ENCODE measurements around the gene SLC29A3.
"Not testable (repeated sequence)": the region's sequence is repeated elsewhere in the genome, so short reads cannot be mapped to it uniquely, and the experiment has no call there.

SLC29A3 gene

GRCh38 chr10:71345694-71346093, 26.6 kb downstream of the SLC29A3 start:
- no peak for DNase-seq (ENCODE audit: low spot score)

- no peak for DNase-seq (ENCODE audit: low spot score)
Observed at GRCh38 chr10:71346731-71347130, 27.7 kb downstream of the SLC29A3 start.

- no peak for DNase-seq (ENCODE audit: low spot score)
Observed at GRCh38 chr10:71347587-71348395, 28.7 kb downstream of the SLC29A3 start.

GRCh38 chr10:71348850-71349249, 29.8 kb downstream of the SLC29A3 start:
- no peak for DNase-seq (ENCODE audit: low spot score)

- DNase-seq (ENCODE audit: low spot score) = no peak
Observed at GRCh38 chr10:71349406-71349805, 30.3 kb downstream of the SLC29A3 start.

- DNase-seq (ENCODE audit: low spot score) = no peak
Observed at GRCh38 chr10:71351087-71351486, 32.0 kb downstream of the SLC29A3 start.

- DNase-seq (ENCODE audit: low spot score) = peak; percentile 42
Observed at GRCh38 chr10:71351628-71352319, 32.7 kb downstream of the SLC29A3 start.

GRCh38 chr10:71353639-71354038, 34.6 kb downstream of the SLC29A3 start:
- no peak for DNase-seq (ENCODE audit: low spot score)

GRCh38 chr10:71354776-71355175, 35.7 kb downstream of the SLC29A3 start:
- DNase-seq (ENCODE audit: low spot score) = no peak

GRCh38 chr10:71355886-71356285, 36.8 kb downstream of the SLC29A3 start:
- DNase-seq (ENCODE audit: low spot score) = no peak

GRCh38 chr10:71357792-71358265, 38.8 kb downstream of the SLC29A3 start:
- no peak for DNase-seq (ENCODE audit: low spot score)

GRCh38 chr10:71358277-71358676, 39.2 kb downstream of the SLC29A3 start:
- no peak for DNase-seq (ENCODE audit: low spot score)

GRCh38 chr10:71358906-71359305, 39.8 kb downstream of the SLC29A3 start:
- not testable (repeated sequence) for DNase-seq (ENCODE audit: low spot score)

GRCh38 chr10:71359364-71360046, 40.4 kb downstream of the SLC29A3 start:
- DNase-seq (ENCODE audit: low spot score) = peak; percentile 52

GRCh38 chr10:71360735-71361134, 41.7 kb downstream of the SLC29A3 start:
- no peak for DNase-seq (ENCODE audit: low spot score)

GRCh38 chr10:71361581-71361980, 42.5 kb downstream of the SLC29A3 start:
- no peak for DNase-seq (ENCODE audit: low spot score)

- no peak for DNase-seq (ENCODE audit: low spot score)
Observed at GRCh38 chr10:71362141-71362540, 43.1 kb downstream of the SLC29A3 start.

GRCh38 chr10:71363936-71364335, 44.9 kb downstream of the SLC29A3 start:
- DNase-seq (ENCODE audit: low spot score) = no peak

- no peak for DNase-seq (ENCODE audit: low spot score)
Observed at GRCh38 chr10:71365366-71365765, 46.3 kb downstream of the SLC29A3 start.

- DNase-seq (ENCODE audit: low spot score) = no peak
Observed at GRCh38 chr10:71366690-71367089, 47.6 kb downstream of the SLC29A3 start.

- no peak for DNase-seq (ENCODE audit: low spot score)
Observed at GRCh38 chr10:71367271-71367670, 48.2 kb downstream of the SLC29A3 start.

GRCh38 chr10:71368176-71368575, 49.1 kb downstream of the SLC29A3 start:
- DNase-seq (ENCODE audit: low spot score) = no peak

GRCh38 chr10:71368643-71369042, 49.6 kb downstream of the SLC29A3 start:
- no peak for DNase-seq (ENCODE audit: low spot score)

Measured in globus pallidus (tissue), 1 donor.